Liver (tissue), 9 donors: Measurements from ENCODE around the gene NXPH1. TPM values are rescaled to one million over a fixed set of nuclear protein-coding genes. Genes with fewer than 3 reads are reported as not detected.

Experiments
- DNase-seq: peaks from one replicate; pipeline ENCODE4 v3.0.0-alpha.2; 2017; ENCODE audit warnings: low spot score
- H3K27ac ChIP-seq, 2 donors: one replicate each; pipeline ENCODE4 v1.7.0; 2013; ENCODE audit warnings: inconsistent platforms in 2 of 2, low read length in 2 of 2, control low read depth in 1 of 2, low read depth in 1 of 2, mild to moderate bottlenecking in 1 of 2
- H3K27me3 ChIP-seq, 4 donors: one replicate each; pipeline versions ENCODE4 v1.6.1 to v1.7.0; 2013; ENCODE audit warnings: low read length in 3 of 4, inconsistent platforms in 1 of 4, mild to moderate bottlenecking in 1 of 4, moderate library complexity in 1 of 4; ENCODE audit not compliant: control insufficient read depth in 4 of 4, insufficient read depth in 4 of 4
- H3K36me3 ChIP-seq, 4 donors: one replicate each; pipeline versions ENCODE4 v1.6.1 to v1.7.0; 2013; ENCODE audit warnings: low read length in 3 of 4, mild to moderate bottlenecking in 3 of 4, low read depth in 1 of 4, moderate library complexity in 1 of 4; ENCODE audit not compliant: control insufficient read depth in 4 of 4, insufficient read depth in 3 of 4
- H3K4me1 ChIP-seq, 4 donors: one replicate each; pipeline versions ENCODE4 v1.6.1 to v1.7.0; 2013; ENCODE audit warnings: low read length in 3 of 4, mild to moderate bottlenecking in 3 of 4, moderate library complexity in 1 of 4; ENCODE audit not compliant: control insufficient read depth in 4 of 4, insufficient read depth in 4 of 4
- H3K4me3 ChIP-seq, 3 donors: one replicate each; pipeline versions ENCODE4 v1.6.1 to v1.7.0; 2013; ENCODE audit warnings: low read length in 3 of 3, control low read depth in 1 of 3, low read depth in 1 of 3, mild to moderate bottlenecking in 1 of 3
- H3K9ac ChIP-seq, 2 donors: one replicate each; pipeline ENCODE4 v1.7.0; 2013; ENCODE audit warnings: low read length in 2 of 2, mild to moderate bottlenecking in 2 of 2, moderate library complexity in 2 of 2, control low read depth in 1 of 2, low read depth in 1 of 2
- H3K9me3 ChIP-seq, 4 donors: one replicate each; pipeline versions ENCODE4 v1.6.1 to v1.7.0; 2013; ENCODE audit warnings: low read length in 3 of 4; ENCODE audit not compliant: control insufficient read depth in 4 of 4
- EGR1 ChIP-seq, 2 donors: IDR thresholded peaks; 2 replicates each; pipeline ENCODE4 v1.6.1; 2016 to 2018; ENCODE audit warnings: antibody characterized with exemption in 2 of 2, low read depth in 2 of 2
- FOXA1 ChIP-seq: IDR thresholded peaks from 2 replicates; pipeline ENCODE4 v1.6.1; 2016; ENCODE audit warnings: antibody characterized with exemption
- FOXA2 ChIP-seq: IDR thresholded peaks from 2 replicates; pipeline ENCODE4 v1.6.1; 2016; ENCODE audit warnings: antibody characterized with exemption
- GABPA ChIP-seq, 2 donors: IDR thresholded peaks in 1 of 2; conservative IDR thresholded peaks in 1 of 2; 2 replicates each; pipeline ENCODE4 v1.6.1; 2016; ENCODE audit warnings: antibody characterized with exemption in 2 of 2, mild to moderate bottlenecking in 1 of 2, moderate library complexity in 1 of 2
- HNF4A ChIP-seq, 2 donors: conservative IDR thresholded peaks; 2 replicates each; pipeline ENCODE4 v1.6.1; 2016; ENCODE audit warnings: antibody characterized with exemption in 2 of 2, mild to moderate bottlenecking in 2 of 2
- HNF4G ChIP-seq: IDR thresholded peaks from 2 replicates; pipeline ENCODE4 v1.6.1; 2016; ENCODE audit warnings: antibody characterized with exemption
- NR2F2 ChIP-seq: IDR thresholded peaks from 2 replicates; pipeline ENCODE4 v1.6.1; 2016; ENCODE audit warnings: antibody characterized with exemption
- RAD21 ChIP-seq, 2 donors: IDR thresholded peaks; 2 replicates each; pipeline ENCODE4 v1.6.1; 2016; ENCODE audit warnings: antibody characterized with exemption in 2 of 2, mild to moderate bottlenecking in 2 of 2
- YY1 ChIP-seq: IDR thresholded peaks from 2 replicates; pipeline ENCODE4 v1.6.1; 2016; ENCODE audit warnings: antibody characterized with exemption, mild to moderate bottlenecking
- WGBS: extraction: QIAGEN DNeasy Blood & Tissue Kit; methylation state at CpG from one replicate; pipeline ENCODE4 v1.1.7; 2013; 5-methylcytosine and 5-hydroxymethylcytosine counted together
- polyA plus RNA-seq, 2 donors: library from polyadenylated mRNA; stranded (reverse) in 1 of 2; unstranded in 1 of 2; fragments of 200-250 nt in 1 of 2; fragments of >200 nt in 1 of 2; fragmentation: Nextera tagmentation in 1 of 2; extraction: Ambion mirVana in 1 of 2; gene quantifications; one replicate each; pipeline versions ENCODE4 v1.2.1 to v1.2.3, GENCODE V29; 2013 to 2015
- total RNA-seq, 2 donors: library from RNA; depleted of rRNA; stranded (reverse); fragments of >200 nt; gene quantifications; one replicate each; pipeline ENCODE4 v1.2.3, GENCODE V29; 2014
- TF ChIP-seq, protein P1 (sequence below): IDR thresholded peaks from 2 replicates; pipeline ENCODE4 v1.6.1; 2016; ENCODE audit warnings: antibody characterized with exemption
- TF ChIP-seq, protein P2 (sequence below): IDR thresholded peaks from 2 replicates; pipeline ENCODE4 v1.6.1; 2016; ENCODE audit warnings: antibody characterized with exemption, mild to moderate bottlenecking
- TF ChIP-seq, protein P3 (sequence below): IDR thresholded peaks from 2 replicates; pipeline ENCODE4 v1.6.1; 2016; ENCODE audit warnings: antibody characterized with exemption
- donor health status: healthy.
- donor health status: healthy.
- donor health status: healthy.
- donor health status: healthy.
- donor health status: healthy.

The NXPH1 gene
- total and polyA plus RNA-seq, 4 donors, result not detected

DNA sequence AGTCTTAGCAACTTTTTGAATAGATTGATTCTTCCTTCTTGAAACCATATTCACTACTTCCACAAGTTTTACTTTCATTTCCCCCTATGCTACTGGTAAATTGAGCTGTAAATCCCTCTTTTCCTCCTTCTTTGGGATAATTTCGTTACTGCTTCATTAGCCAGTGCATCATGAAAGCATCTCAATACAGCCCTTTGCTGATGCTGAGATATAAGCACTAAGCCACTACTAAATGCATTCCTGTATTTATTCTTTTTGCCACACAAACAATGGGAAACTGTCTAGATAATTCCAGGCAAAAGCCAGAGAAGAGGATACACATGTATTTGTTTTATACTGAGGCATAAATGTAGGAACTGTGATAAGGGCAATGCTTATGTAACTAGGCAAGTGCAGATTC lies 313.9 kb downstream of the NXPH1 start:
- DNase-seq, result no peak
- no peaks in the 10 kb centered on the region for H3K27me3 ChIP-seq
- WGBS, result 11% methylated on average over 1 of the region's 1 CpG
- no peak overlapping the region for H3K9ac ChIP-seq
- TF ChIP-seq HNF4G (no peak), FOXA1 (no peak), RAD21 (IDR thresholded peaks at IDR 0.05) (no peak), NR2F2 (no peak)
- TF ChIP-seq, protein P1, sequence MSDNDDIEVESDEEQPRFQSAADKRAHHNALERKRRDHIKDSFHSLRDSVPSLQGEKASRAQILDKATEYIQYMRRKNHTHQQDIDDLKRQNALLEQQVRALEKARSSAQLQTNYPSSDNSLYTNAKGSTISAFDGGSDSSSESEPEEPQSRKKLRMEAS, result no peak
- H3K9me3 ChIP-seq, result no peaks in the 10 kb centered on the region
- no peak overlapping the region for H3K4me3 ChIP-seq
- H3K27ac ChIP-seq, result no peak overlapping the region
- H3K36me3 ChIP-seq, result no peaks in the 10 kb centered on the region
- H3K4me1 ChIP-seq, result peaks cover 0 to 4% (median 0%) of the 10 kb centered on the region in 4 donors

DNA sequence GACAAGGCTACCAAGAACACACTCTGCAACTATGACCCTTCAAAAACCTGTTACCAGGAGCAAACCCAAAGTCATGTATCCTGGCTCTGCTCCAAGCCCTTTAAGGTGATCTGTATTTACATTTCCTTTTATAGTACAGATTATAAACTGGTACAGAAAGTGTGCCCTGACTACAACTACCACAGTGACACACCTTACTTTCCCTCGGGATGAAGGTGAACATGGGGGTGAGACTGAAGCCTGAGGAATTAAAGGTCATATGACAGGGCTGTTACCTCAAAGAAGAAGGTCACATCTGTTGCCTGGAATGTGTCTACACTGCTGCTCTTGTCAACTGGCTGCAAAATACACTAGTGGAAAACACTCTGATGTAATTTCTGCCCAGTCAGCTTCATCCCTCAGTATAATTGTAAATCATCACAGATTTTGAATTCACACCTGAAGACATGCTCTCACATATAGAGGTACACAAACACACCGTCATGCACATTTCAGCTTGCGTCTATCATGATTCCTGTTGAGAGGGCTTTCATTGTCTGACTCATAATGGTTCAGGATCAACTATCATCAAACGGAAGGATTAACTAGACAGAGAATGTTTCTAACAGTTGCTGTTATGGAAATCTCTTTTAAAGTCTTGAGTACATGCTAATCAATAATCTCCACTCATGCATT lies 318.3 kb downstream of the NXPH1 start:
- Histone ChIP-seq H3K27ac (no peak overlapping the region), H3K27me3 (no peaks in the 10 kb centered on the region), H3K9me3 (no peaks in the 10 kb centered on the region), H3K4me1 (no peaks in the 10 kb centered on the region), H3K9ac (no peak overlapping the region), H3K36me3 (no peaks in the 10 kb centered on the region), H3K4me3 (no peak overlapping the region)
- WGBS, result 76% methylated on average over 4 of the region's 4 CpGs
- no peak for DNase-seq
- no peak for TF ChIP-seq HNF4A (conservative IDR thresholded peaks at IDR 0.05)
- TF ChIP-seq GABPA (IDR thresholded peaks at IDR 0.05 in 1 of 2, conservative IDR thresholded peaks at IDR 0.05 in 1 of 2), result no peak
- TF ChIP-seq YY1, result no peak
- TF ChIP-seq, protein P2, sequence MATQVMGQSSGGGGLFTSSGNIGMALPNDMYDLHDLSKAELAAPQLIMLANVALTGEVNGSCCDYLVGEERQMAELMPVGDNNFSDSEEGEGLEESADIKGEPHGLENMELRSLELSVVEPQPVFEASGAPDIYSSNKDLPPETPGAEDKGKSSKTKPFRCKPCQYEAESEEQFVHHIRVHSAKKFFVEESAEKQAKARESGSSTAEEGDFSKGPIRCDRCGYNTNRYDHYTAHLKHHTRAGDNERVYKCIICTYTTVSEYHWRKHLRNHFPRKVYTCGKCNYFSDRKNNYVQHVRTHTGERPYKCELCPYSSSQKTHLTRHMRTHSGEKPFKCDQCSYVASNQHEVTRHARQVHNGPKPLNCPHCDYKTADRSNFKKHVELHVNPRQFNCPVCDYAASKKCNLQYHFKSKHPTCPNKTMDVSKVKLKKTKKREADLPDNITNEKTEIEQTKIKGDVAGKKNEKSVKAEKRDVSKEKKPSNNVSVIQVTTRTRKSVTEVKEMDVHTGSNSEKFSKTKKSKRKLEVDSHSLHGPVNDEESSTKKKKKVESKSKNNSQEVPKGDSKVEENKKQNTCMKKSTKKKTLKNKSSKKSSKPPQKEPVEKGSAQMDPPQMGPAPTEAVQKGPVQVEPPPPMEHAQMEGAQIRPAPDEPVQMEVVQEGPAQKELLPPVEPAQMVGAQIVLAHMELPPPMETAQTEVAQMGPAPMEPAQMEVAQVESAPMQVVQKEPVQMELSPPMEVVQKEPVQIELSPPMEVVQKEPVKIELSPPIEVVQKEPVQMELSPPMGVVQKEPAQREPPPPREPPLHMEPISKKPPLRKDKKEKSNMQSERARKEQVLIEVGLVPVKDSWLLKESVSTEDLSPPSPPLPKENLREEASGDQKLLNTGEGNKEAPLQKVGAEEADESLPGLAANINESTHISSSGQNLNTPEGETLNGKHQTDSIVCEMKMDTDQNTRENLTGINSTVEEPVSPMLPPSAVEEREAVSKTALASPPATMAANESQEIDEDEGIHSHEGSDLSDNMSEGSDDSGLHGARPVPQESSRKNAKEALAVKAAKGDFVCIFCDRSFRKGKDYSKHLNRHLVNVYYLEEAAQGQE, result no peak
- no peak for TF ChIP-seq RAD21 (IDR thresholded peaks at IDR 0.05)
- TF ChIP-seq, protein P1, result no peak
- TF ChIP-seq, protein P3, sequence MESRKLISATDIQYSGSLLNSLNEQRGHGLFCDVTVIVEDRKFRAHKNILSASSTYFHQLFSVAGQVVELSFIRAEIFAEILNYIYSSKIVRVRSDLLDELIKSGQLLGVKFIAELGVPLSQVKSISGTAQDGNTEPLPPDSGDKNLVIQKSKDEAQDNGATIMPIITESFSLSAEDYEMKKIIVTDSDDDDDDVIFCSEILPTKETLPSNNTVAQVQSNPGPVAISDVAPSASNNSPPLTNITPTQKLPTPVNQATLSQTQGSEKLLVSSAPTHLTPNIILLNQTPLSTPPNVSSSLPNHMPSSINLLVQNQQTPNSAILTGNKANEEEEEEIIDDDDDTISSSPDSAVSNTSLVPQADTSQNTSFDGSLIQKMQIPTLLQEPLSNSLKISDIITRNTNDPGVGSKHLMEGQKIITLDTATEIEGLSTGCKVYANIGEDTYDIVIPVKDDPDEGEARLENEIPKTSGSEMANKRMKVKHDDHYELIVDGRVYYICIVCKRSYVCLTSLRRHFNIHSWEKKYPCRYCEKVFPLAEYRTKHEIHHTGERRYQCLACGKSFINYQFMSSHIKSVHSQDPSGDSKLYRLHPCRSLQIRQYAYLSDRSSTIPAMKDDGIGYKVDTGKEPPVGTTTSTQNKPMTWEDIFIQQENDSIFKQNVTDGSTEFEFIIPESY, result no peak
- no peak for TF ChIP-seq HNF4G
- TF ChIP-seq EGR1 (IDR thresholded peaks at IDR 0.05; ENCODE audit: low read depth in 2 of 2), result no peak
- TF ChIP-seq FOXA2, result no peak
